ENCODE data around the gene C1GALT1C1L.
"Not testable (repeated sequence)": the region's sequence is repeated elsewhere in the genome, so short reads cannot be mapped to it uniquely, and the experiment has no call there.

The C1GALT1C1L gene

DNA sequence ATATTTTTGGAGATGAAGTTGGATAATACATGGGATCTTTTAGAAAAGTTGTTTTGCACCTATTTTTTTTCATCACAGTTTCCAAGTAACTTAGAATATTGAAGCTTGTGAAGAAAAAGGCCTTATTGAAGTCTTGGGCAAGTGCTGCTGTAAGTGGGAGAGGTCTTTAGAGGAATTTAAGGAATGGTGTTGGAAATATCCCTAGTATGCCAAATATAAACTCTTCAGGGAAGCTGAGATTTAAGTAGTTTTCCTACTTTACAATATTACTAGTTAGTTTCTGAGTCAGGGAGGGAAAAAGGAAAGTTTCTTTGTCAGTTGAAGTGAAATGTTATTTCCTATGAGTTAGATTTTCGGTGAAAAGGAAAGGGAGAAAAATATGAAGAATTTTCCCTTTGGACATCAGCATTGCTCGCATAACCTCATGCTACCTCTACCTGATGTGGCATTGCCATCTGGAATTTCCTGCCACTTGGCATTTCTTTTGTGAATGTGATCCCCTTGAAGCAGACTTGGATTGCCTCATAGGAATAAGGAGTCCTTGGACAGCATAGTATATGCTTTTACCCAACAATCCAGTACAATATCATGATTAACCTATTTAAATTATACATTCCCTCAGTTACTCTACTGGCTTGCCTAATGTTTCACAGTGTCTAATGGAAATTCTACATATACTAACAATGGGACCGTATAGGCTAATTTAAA lies 27.1 kb downstream of the C1GALT1C1L start:
- DNase-seq = no peak

DNA sequence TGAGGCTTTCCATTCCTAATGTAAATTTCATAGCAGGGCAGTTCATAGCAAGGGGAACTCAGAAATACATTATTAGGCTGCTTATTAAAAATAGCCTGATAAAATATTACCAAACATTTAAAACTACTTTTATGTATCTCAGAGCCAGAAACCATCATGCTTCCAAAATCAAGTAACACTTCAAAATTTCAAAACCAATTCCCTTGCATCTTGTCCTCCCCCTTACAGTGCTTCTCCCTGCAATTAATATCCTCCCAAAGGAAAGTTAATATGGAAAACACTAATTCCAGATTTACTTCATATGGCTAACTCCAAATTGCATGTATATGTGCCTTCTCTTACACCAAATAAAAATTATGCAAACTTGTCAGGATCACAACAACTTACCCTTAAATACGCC lies 32.5 kb downstream of the C1GALT1C1L start:
- no peak for DNase-seq

DNA sequence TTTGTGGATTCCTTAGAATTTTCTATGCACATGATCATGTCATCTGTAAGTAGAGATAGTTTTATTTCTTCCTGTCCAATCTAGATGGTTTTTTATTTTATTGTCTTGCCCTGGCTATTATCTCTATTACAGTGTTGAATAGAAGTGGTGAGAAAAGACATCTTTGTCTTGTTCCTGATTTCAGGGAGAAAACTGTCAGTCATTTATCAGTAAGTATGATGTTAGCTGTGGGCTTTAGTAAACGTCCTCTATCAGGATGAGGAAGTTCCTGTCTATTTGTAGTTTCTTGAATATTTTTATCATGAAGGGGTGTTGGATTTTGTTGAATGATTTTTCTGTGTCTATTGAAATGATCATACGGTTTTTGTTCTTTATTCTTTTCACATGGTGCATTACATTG lies 33.9 kb downstream of the C1GALT1C1L start:
- no peak for DNase-seq

DNA sequence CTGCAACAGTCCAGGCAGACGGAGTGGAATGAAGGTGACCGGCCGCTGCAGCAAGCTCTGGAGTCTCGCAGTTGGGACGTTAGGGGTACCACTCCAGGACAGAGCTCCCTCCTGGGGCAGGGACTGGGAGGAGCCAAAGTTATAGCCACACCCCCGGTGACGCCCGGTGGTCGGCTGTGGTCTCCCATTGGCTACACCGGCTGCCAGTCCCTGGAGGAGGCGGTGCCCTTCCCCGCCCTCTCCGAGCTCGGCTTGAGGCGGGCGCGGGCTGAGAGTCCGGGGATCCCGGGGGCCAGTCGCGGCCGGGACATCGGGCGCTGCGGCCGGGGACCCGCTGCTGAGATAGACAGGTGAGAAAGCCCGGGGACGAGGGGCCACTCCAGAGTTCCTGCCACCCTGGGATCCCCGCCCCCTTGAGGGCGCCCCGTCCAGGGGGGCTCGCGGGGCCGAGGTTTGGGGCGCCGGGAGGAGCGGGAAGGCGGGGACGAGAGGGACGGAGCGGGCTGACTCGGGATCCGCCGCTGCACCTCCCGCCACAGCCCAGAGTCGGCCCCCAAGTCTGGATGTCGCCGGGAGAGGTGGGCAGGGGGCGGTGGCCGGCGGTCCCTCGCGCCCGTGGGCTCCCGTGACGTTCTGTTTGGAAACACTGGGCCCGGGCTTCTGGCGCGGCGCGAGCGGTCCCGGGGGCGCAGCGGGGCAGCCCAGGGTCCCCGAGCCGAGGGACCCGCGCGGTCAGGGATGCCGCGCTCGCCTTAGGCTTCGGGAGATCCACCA lies 39.0 kb downstream of the C1GALT1C1L start, which contains the start of gene PLEKHH2:
Gene PLEKHH2, plus strand, starts transcription at position 231 of the 774 bp plus-strand sequence. CDS start 7,414 bp downstream, outside the sequence.
- DNase-seq = peak; percentile 50

DNA sequence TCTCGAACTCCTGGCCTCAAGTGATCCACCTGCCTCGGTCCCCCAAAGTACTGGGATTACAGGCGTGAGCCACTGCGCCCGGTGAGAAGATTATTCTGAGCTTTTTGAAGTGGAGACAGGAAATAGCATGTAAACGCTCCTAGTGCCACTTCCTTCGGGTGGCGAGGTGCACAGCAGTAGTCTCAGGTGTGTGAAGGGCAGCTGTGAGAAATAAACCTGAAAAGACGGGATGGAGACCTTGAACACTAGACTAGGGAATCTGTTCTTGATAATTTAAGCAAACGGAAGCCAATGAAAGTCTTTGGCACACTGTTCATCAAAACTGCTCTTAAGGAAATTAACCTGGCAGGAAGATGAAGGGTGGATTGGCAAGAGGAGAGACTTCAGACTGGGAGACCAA lies 39.6 kb downstream of the C1GALT1C1L start:
- no peak for DNase-seq

DNA sequence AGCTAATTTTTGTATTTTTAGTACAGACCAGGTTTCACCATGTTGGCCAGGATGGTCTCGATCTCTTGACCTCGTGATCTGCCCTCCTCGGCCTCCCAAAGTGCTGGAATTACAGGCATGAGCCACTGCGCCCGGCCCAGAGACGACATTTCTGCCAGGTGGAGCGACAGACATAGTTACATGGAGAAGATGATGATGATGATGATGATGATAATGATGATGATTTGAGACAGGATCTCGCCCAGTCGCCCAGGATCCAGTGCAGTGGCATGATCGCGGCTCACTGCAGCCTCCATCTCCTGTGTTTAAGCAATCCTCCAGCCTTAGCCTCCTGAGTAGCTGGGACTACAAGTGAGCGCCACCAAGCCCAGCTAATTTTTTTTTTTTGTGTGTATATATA lies 40.1 kb downstream of the C1GALT1C1L start:
- not testable (repeated sequence) for DNase-seq

DNA sequence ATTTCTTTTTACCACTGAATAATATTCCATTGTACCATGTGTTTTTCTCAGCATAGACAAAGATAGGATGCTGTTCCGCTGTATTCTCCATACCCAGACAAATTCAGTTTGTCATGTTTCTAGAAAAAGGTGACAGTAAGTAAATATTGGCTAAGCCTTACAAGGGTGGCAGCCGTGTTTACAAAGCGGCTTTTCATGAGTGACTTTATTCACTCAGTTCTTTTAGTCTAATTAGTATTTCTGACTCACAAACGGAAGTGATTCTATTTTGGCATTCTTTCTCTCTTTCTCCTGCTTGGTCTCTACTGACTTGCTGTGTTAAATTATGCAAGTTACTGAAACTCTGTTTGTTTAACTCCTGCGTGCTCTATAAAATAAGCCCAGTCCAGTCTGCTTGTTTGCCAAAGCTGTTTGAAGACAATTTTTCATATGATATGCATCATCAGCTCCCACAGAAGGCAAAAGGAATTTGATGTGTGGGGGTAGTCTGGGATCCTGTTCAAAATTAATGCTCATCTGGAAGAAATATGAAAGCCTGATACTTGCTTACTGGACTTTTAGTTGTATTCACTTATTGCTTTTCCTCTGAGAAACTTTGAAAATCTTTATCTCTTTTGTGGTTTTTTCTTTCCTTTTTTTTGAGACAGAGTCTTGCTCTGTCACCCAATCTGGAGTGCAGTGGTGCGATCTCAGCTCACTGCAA lies 41.5 kb downstream of the C1GALT1C1L start:
- peak; percentile 46 for DNase-seq

DNA sequence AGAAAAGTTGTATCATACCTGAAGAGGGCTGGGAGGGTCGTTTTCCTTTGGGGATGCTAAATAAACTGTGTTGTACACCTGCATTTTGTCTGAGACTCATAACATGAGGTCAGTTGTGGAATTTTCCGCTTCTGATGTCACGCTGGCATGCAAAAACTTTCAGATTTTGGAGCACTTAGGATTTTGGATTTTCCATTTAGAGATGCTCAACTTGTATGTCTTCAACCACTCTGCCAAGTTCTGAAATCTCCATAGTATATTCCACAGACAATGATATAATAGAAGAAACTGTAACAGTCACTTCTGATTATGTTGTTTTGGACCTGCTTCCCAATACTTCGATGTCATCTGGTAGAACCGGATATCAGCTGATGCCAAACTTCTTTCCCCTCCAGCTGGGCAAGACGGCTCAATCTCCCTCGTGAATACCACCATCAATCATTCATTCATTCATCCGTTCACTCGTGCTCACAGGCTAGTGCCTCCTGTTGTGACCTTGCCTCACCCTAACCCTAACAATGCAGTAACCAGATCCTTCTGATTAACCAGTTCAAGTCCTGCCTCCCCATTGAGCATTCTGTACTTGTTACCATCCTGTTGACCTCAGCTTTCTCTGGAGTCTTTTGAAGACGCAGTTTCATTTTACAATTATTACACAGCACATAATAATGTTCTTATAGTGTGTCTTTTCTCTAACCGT lies 44.5 kb downstream of the C1GALT1C1L start:
- no peak for DNase-seq

All from NCI-H1105 (cell line).